Epithelial cell of esophagus (primary cell): ENCODE measurements around the gene DDX27.
A peak's percentile ranks its signal among the peaks of the same experiment; 100 is the strongest.

Source experiments
- DNase-seq: peaks from one replicate; pipeline ENCODE4 v3.0.0; 2010; ENCODE audit warnings: low read depth
- H3K4me3 ChIP-seq: 2 replicates; pipeline ENCODE4 v1.5.1; 2011; ENCODE audit warnings: mild to moderate bottlenecking, low read length, control low read depth
- TF ChIP-seq, protein P1 (sequence below): IDR thresholded peaks from 2 replicates; pipeline ENCODE4 v1.5.1; 2011; ENCODE audit warnings: low read depth, mild to moderate bottlenecking, low read length, control low read depth, inconsistent platforms; ENCODE audit not compliant: insufficient read depth; ENCODE audit errors: missing control alignments

The DDX27 gene

DNA sequence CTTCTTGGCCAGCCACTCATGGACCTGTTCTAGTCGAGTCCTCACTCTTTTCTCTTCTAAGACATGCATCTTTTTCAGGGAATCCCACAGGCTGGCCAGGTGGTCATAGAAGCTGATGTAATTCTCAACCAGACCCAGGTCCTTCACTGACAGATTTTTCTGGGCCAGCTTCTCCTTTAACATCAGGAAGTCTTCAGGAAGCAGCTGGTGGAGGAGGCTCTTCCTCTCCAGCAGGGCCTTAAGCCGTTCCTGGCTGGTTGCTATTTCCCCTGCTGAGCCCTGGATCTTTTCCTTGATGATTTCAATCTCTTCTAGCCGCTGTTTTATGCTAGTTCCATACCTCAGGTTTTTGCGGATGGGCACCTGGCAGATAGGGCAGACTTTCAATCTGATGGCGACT lies 28.6 kb downstream of the DDX27 start:
- H3K4me3 ChIP-seq: no peak overlapping the region
- TF ChIP-seq, protein P1, sequence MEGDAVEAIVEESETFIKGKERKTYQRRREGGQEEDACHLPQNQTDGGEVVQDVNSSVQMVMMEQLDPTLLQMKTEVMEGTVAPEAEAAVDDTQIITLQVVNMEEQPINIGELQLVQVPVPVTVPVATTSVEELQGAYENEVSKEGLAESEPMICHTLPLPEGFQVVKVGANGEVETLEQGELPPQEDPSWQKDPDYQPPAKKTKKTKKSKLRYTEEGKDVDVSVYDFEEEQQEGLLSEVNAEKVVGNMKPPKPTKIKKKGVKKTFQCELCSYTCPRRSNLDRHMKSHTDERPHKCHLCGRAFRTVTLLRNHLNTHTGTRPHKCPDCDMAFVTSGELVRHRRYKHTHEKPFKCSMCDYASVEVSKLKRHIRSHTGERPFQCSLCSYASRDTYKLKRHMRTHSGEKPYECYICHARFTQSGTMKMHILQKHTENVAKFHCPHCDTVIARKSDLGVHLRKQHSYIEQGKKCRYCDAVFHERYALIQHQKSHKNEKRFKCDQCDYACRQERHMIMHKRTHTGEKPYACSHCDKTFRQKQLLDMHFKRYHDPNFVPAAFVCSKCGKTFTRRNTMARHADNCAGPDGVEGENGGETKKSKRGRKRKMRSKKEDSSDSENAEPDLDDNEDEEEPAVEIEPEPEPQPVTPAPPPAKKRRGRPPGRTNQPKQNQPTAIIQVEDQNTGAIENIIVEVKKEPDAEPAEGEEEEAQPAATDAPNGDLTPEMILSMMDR: no peak
- DNase-seq: no peak

GRCh38 chr20:49248301-49248700 lies 29.1 kb downstream of the DDX27 start:
- H3K4me3 ChIP-seq: no peak overlapping the region
- DNase-seq: no peak
- TF ChIP-seq, protein P1: no peak

- TF ChIP-seq, protein P1: no peak
- DNase-seq: peak; percentile 44
- no peak overlapping the region for H3K4me3 ChIP-seq
Observed at GRCh38 chr20:49248879-49249665, 29.9 kb downstream of the DDX27 start.

DNA sequence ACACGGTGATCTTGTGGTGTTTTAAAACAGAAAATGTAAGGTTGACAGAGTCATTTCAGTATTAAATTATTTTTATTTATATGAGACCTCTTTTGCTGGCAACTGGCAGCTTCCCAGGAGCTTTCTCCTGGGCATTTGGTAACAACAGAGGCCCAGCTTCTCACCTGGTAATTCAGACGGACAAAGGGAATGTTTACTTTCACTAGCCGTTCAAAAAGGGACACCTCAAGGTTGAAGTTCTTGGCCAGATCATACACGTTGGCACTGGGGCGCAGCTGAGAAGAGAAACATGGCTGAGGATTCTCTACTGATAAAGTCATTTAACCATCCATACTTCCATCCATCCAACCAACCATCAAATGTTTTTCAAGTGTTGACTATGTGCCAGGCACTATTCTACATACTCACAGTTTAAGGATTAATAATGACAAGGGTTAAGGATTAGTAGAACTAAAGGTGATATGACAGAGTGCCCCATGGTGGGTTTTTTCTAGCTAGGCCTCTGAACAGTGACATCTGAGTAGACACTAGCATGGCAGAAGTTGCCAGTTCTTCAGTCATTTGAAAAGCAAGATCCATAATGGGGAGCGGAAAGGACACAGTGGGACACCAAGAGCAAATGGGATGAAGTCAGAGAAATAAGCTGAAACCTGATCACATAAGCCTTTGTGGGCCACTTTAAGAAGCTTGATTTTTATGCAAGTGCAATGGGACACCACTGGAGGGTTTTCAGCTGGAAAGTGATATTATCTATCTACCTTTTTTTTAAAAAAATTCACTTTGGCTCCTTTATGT lies 33.5 kb downstream of the DDX27 start:
- TF ChIP-seq, protein P1: no peak
- no peak for DNase-seq
- no peak overlapping the region for H3K4me3 ChIP-seq

DNA sequence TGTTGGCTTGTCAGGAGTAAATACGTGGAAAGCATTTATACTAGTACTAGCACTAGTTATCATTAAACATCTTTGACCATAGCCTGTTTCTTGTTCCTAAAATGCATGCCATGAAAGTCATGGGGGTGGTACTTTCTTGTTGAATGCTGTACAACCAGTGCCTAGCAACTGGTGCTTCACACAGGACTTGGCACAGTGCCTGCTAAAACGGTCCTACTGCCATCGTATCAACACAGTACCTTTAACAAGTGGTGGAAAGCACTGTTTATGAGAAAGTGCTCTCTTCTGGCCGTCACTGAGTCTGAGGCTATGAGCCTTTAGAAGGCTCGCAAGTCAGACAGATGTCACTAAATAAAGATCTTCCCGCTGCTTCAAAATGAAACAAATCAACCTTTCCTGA lies 37.0 kb downstream of the DDX27 start:
- TF ChIP-seq, protein P1: no peak
- H3K4me3 ChIP-seq: no peak overlapping the region
- DNase-seq: no peak

DNA sequence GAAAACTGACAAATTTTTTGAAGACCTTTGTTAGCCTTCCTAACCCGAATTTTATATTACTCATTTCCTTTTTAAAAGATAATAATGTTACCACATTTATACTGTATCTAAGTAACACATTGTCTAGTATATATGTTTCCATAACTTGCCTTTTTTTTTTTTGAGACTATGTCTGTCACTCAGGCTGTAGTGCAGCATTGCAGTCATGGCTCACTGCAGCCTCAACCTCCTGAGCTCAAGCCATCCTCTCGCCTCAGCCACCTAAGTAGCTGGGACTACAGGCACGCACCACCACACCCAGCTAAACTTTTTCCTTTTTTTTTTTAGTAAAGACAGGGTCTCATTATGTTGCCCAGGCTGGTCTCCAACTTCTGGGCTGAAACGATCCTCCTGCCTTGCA lies 40.1 kb downstream of the DDX27 start:
- TF ChIP-seq, protein P1: no peak
- H3K4me3 ChIP-seq: no peak overlapping the region
- no peak for DNase-seq
